IMR-90 (cell line): Measurements from ENCODE around the gene WDR70.

Experiments
- CTCF ChIP-seq: conservative IDR thresholded peaks from 2 replicates; pipeline ENCODE4 v1.5.1; 2012; ENCODE audit warnings: mild to moderate bottlenecking, low read depth, low read length, improper control_type of control experiment
- NFE2L2 ChIP-seq: fragments of 150-350 bp; IDR thresholded peaks from 2 replicates; pipeline ENCODE4 v1.6.1; 2016; ENCODE audit warnings: low read depth, mild to moderate bottlenecking, low read length
- POLR2A ChIP-seq: IDR thresholded peaks from 2 replicates; pipeline ENCODE4 v1.6.1; 2012; ENCODE audit warnings: mild to moderate bottlenecking, low read depth, low read length
- RAD21 ChIP-seq: IDR thresholded peaks from 2 replicates; pipeline ENCODE4 v1.6.1; 2012; ENCODE audit warnings: low read length, improper control_type of control experiment

- TF ChIP-seq CTCF, result no peak
- no peak for TF ChIP-seq POLR2A
- no peak for TF ChIP-seq NFE2L2
- no peak for TF ChIP-seq RAD21
Measured at GRCh38 chr5:37517686-37518085, 138.6 kb downstream of the WDR70 start.
